ENCODE data around the gene CHMP2A. TPM values are rescaled to one million over a fixed set of nuclear protein-coding genes. Genes with fewer than 3 reads are reported as not detected.

Gene CHMP2A
- total RNA-seq (2014; rRNA removed; shearing (Covaris generic)) (72.7 and 108 TPM in 2 replicates), total RNA-seq (2022) (101 and 112 TPM in 2 replicates), Bru-seq, nascent RNA (percentile 72 among the genes with signal in this experiment), BruChase-seq, experiment 1, labeled RNA remaining after a 6-hour chase (percentile 86 among the genes with signal in this experiment), BruChase-seq, experiment 2, labeled RNA remaining after a 2-hour chase (percentile 78 among the genes with signal in this experiment)
- long read RNA-seq, transcript CHMP2A-208 (6 exons, 885 nt) = minor isoform, 11 of 90 reads
- long read RNA-seq, transcript CHMP2A-201 (6 exons, 913 nt) = major isoform, 64 of 90 reads
- long read RNA-seq, partial matches to known transcripts = 7 of 90 reads
- long read RNA-seq, other reads (novel, unspliced or antisense) = 4 of 90 reads

- intact Hi-C loops (cut with micrococcal nuclease; ENCODE audit: unreplicated experiment) = loop anchor here (1.0 kb wide), 1 partner anchor 9 kb away; no protein-coding TSS in a partner anchor
- H3K36me3 ChIP-seq (ENCODE audit: insufficient read depth, low read length) = peaks cover 69% of the 10 kb centered on the region
- no peak within 1 kb of the TSS for H2AFZ ChIP-seq (ENCODE audit: low read length)
- H3K79me2 ChIP-seq (ENCODE audit: insufficient read depth, low read depth, low read length) = peaks cover 26% of the 10 kb centered on the region
- ChIA-PET CTCF (ENCODE audit: unreplicated experiment) (interaction anchor here (0.5 to 1.4 kb wide), 3 partner anchors 9 to 35 kb away, joined by 3 to 7 read pairs (median 4); partner anchors contain the start of gene ZBTB45), POLR2A (interaction anchor here (0.7 to 1.9 kb wide), 5 partner anchors 8 to 1165 kb away, joined by 3 to 9 read pairs (median 3); partner anchors contain the start of gene TRIM28)
- no peaks in the 10 kb centered on the region for H3K9me2 ChIP-seq (ENCODE audit: insufficient read depth, low read length)
- H4K20me1 ChIP-seq (ENCODE audit: insufficient read depth, low read length) = 0 out of 2 replicates have a peak, but pooled peaks cover 4% of the 10 kb centered on the region
- peak within 1 kb of the TSS; percentile 79 for H3K4me3 ChIP-seq (ENCODE audit: low read depth, low read length, poor library complexity, severe bottlenecking)
- peak within 1 kb of the TSS; percentile 99 for H3K4me2 ChIP-seq (ENCODE audit: low read length)
- BruUV-seq (replicated peaks) = TSS peak; percentile 52
- DNase-seq (ENCODE audit: low spot score) = peak; percentile 96
- H3K27ac ChIP-seq (ENCODE audit: low read depth, low read length, poor library complexity, severe bottlenecking) = peak within 1 kb of the TSS; percentile 87
- TF ChIP-seq CTCF (conservative IDR thresholded peaks at IDR 0.05; ENCODE audit: low read length) = no peak
- TF ChIP-seq EZH2phosphoT487 (IDR thresholded peaks at IDR 0.05; ENCODE audit: borderline replicate concordance, low read depth, low read length) = no peak
- H3K9me3 ChIP-seq (ENCODE audit: low read length) = no peaks in the 10 kb centered on the region
- H3K4me1 ChIP-seq (ENCODE audit: insufficient read depth, low read length, poor library complexity, severe bottlenecking) = peaks cover 34% of the 10 kb centered on the region
Observed at GRCh38 chr19:58554494-58555368, at the start of gene CHMP2A. TSS of gene CHMP2A (minus strand) at chr19:58555105. CDS start at chr19:58554212, 893 bp downstream.

GRCh38 chr19:58586133-58586765 is 31.3 kb upstream of the CHMP2A start:
- H3K4me3 ChIP-seq (ENCODE audit: low read depth, low read length, poor library complexity, severe bottlenecking) = no peak overlapping the region
- POLR2A ChIA-PET = no interaction called here
- no peaks in the 10 kb centered on the region for H3K79me2 ChIP-seq (ENCODE audit: insufficient read depth, low read depth, low read length)
- H3K27ac ChIP-seq (ENCODE audit: low read depth, low read length, poor library complexity, severe bottlenecking) = no peak overlapping the region
- H3K9me2 ChIP-seq (ENCODE audit: insufficient read depth, low read length) = no peaks in the 10 kb centered on the region
- H4K20me1 ChIP-seq (ENCODE audit: insufficient read depth, low read length) = no peaks in the 10 kb centered on the region
- no TSS peak for BruUV-seq (replicated peaks)
- intact Hi-C loops (cut with micrococcal nuclease; ENCODE audit: unreplicated experiment) = no loop called here
- no peak for TF ChIP-seq EZH2phosphoT487 (IDR thresholded peaks at IDR 0.05; ENCODE audit: borderline replicate concordance, low read depth, low read length)
- TF ChIP-seq CTCF (conservative IDR thresholded peaks at IDR 0.05; ENCODE audit: low read length) = no peak
- H2AFZ ChIP-seq (ENCODE audit: low read length) = no peak overlapping the region
- DNase-seq (ENCODE audit: low spot score) = no peak
- H3K36me3 ChIP-seq (ENCODE audit: insufficient read depth, low read length) = peaks cover 14% of the 10 kb centered on the region
- H3K9me3 ChIP-seq (ENCODE audit: low read length) = no peaks in the 10 kb centered on the region
- H3K4me2 ChIP-seq (ENCODE audit: low read length) = no peak overlapping the region
- CTCF ChIA-PET (ENCODE audit: unreplicated experiment) = no interaction called here
- no peaks in the 10 kb centered on the region for H3K4me1 ChIP-seq (ENCODE audit: insufficient read depth, low read length, poor library complexity, severe bottlenecking)

Data from OCI-LY7 (cell line).